Right atrium auricular region (tissue), 2 donors: ENCODE measurements around the gene PSMA7. TPM values are rescaled to one million over a fixed set of nuclear protein-coding genes. Genes with fewer than 3 reads are reported as not detected.

ENCODE experiments used
- DNase-seq: peaks from one replicate; pipeline ENCODE4 v3.0.0-alpha.2; 2019; ENCODE audit warnings: low spot score
- H3K27ac ChIP-seq, 2 donors: fragments of 200-600 bp; sonication (generic); 1 replicate in 1 of 2; 2 replicates in 1 of 2; pipeline ENCODE4 v1.5.1; 2016 to 2019
- H3K27me3 ChIP-seq, 2 donors: fragments of 200-600 bp; sonication (generic); one replicate each; pipeline versions ENCODE4 v1.5.1 to v1.6.0; 2017 to 2019
- H3K36me3 ChIP-seq: fragments of 200-600 bp; sonication (generic); one replicate; pipeline ENCODE4 v1.5.1; 2016
- H3K4me1 ChIP-seq, 2 donors: fragments of 200-600 bp; sonication (generic); one replicate each; pipeline versions ENCODE4 v1.5.1 to v1.6.0; 2017 to 2019
- H3K4me3 ChIP-seq, 2 donors: fragments of 200-600 bp; sonication (generic); 1 replicate in 1 of 2; 2 replicates in 1 of 2; pipeline ENCODE4 v1.5.1; 2017 to 2019; ENCODE audit warnings: mild to moderate bottlenecking in 1 of 2, moderate library complexity in 1 of 2
- H3K9me3 ChIP-seq, 2 donors: fragments of 200-600 bp; sonication (generic); one replicate each; pipeline ENCODE4 v1.5.1; 2019
- CTCF ChIP-seq, 2 donors: fragments of 200-600 bp; sonication (generic); IDR thresholded peaks; one replicate each; pipeline ENCODE4 v1.5.1; 2019; ENCODE audit warnings: antibody characterized with exemption in 2 of 2
- total RNA-seq, 2 donors: library from RNA; depleted of rRNA; stranded (reverse); fragments of >200 nt; gene quantifications; one replicate each; pipeline ENCODE4 v1.1.0, GENCODE V29; 2016

The PSMA7 gene
- total RNA-seq, 2 donors from 2014 or later = 258 to 313 TPM

- Histone ChIP-seq H3K36me3 (peaks cover 96% of the 10 kb centered on the region), H3K27me3 (no peaks in the 10 kb centered on the region), H3K4me3 (no peak overlapping the region), H3K27ac (peak overlapping the region; percentile 51 to 65), H3K9me3 (no peaks in the 10 kb centered on the region), H3K4me1 (peaks cover 0 to 38% of the 10 kb centered on the region in 2 donors)
- TF ChIP-seq CTCF (IDR thresholded peaks at IDR 0.05) = no peak
- DNase-seq = no peak
These were observed 9.9 kb downstream of the PSMA7 start for GRCh38 chr20:62133051-62133845.

DNA sequence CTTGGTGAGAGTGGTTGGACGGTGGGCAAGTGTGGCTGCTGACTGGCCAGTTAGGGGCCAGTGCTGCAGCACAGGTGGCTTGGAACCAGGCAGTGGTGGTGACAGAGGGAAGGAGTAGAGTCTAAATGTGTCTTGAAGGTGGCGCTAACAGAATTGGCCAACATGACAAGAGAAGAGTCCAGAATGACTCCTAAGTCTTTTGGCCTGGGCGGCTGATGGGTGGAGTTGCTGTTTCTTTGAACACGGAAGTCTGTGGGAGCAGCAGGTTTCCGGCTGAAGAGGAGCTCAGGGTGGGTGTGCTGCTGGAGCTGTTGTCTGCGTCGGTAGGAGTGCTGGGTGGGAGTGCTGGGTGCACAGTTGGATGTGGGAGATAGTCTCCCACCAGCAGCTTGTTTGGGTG is 10.8 kb downstream of the PSMA7 start:
- Histone ChIP-seq H3K4me1 (peaks cover 0 to 38% of the 10 kb centered on the region in 2 donors), H3K4me3 (no peak overlapping the region), H3K36me3 (peaks cover 96% of the 10 kb centered on the region), H3K9me3 (no peaks in the 10 kb centered on the region), H3K27me3 (no peaks in the 10 kb centered on the region), H3K27ac (peak overlapping the region; percentile 65)
- DNase-seq = peak; percentile 73
- no peak for TF ChIP-seq CTCF (IDR thresholded peaks at IDR 0.05)

- peak overlapping the region; percentile 65 for H3K27ac ChIP-seq
- no peaks in the 10 kb centered on the region for H3K9me3 ChIP-seq
- peaks cover 96% of the 10 kb centered on the region for H3K36me3 ChIP-seq
- DNase-seq = no peak
- TF ChIP-seq CTCF (IDR thresholded peaks at IDR 0.05) = no peak
- no peak overlapping the region for H3K4me3 ChIP-seq
- H3K4me1 ChIP-seq = peaks cover 0 to 38% of the 10 kb centered on the region in 2 donors
- no peaks in the 10 kb centered on the region for H3K27me3 ChIP-seq
These were observed 11.5 kb downstream of the PSMA7 start for GRCh38 chr20:62131560-62132320.

- no peak overlapping the region for H3K4me3 ChIP-seq
- peaks cover 0 to 35% of the 10 kb centered on the region in 2 donors for H3K4me1 ChIP-seq
- no peak for TF ChIP-seq CTCF (IDR thresholded peaks at IDR 0.05)
- H3K36me3 ChIP-seq = peaks cover 96% of the 10 kb centered on the region
- no peak overlapping the region for H3K27ac ChIP-seq
- no peak for DNase-seq
- H3K9me3 ChIP-seq = no peaks in the 10 kb centered on the region
- H3K27me3 ChIP-seq = no peaks in the 10 kb centered on the region
These were observed 13.3 kb downstream of the PSMA7 start for GRCh38 chr20:62129731-62130531.

DNA sequence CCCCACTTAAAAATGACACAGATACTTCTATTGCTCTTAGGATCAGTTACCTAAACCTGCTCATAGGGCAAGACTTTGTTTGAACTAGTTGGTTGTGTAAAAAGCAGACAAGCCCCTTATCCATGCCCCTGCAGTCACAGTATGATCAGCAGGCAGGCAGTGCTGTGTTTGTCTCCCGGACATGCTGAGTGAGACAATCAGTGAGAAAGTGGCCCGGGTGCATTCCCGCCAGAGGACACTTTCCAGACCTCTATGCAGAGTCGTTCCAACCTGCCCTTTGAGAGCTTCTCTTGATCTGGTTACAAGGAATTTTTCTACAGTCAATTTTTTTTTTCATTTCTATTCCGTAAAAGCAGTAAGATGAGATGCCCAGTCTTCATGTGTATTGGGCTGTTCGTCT is 14.7 kb downstream of the PSMA7 start:
- Histone ChIP-seq H3K9me3 (no peaks in the 10 kb centered on the region), H3K27me3 (no peaks in the 10 kb centered on the region), H3K27ac (no peak overlapping the region), H3K36me3 (peaks cover 86% of the 10 kb centered on the region), H3K4me1 (peaks cover 0 to 29% of the 10 kb centered on the region in 2 donors), H3K4me3 (no peak overlapping the region)
- no peak for TF ChIP-seq CTCF (IDR thresholded peaks at IDR 0.05)
- no peak for DNase-seq
